ENCODE measurements around the gene DAPK1. TPM values are rescaled to one million over a fixed set of nuclear protein-coding genes. Genes with fewer than 3 reads are reported as not detected.
A peak's percentile ranks its signal among the peaks of the same experiment; 100 is the strongest.

Gene DAPK1
- total and polyA plus RNA-seq, 12 donors = 5.4 to 44.6 (median 21.3) TPM

DNA sequence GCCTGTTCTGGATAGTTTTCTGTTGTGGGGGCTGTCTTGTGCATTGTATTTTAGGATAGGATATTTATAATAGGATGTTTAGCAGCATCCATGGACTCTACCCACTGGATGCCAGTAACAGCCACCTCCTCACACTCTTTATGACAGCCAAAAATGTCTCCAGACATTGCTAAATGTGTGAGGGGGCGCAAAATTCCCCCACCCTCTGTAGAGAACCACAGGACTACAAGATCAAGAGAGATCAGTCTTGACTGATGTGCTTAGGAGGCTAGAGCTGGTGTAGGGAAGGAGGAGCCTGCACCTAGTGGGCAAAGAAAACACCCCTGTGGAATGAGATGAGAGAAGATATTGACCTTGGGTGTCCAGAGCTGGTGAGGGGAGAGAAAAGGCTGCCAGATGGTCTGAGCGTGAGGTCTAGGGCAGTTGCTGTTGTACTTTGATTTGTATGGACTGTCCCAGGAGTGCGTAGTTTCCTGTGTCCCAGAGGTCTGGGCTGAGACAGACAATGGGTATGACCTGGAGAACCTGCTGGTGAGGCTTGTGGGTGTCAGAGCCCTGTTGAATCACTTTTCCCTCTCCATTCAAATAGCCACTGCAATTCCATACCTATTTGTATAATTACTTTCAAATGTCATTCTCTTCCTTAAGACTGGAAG is 16.3 kb downstream of the DAPK1 start:
- Histone ChIP-seq H3K4me1 (replicated peaks in 1 of 2) (peaks cover 4 to 32% of the 10 kb centered on the region in 2 donors), H3K27ac (no peak overlapping the region), H3K36me3 (replicated peaks in 1 of 2) (no peaks in the 10 kb centered on the region), H3K4me3 (no peak overlapping the region), H3K27me3 (no peaks in the 10 kb centered on the region), H3K9me3 (replicated peaks in 1 of 3) (no peaks in the 10 kb centered on the region)
- intact Hi-C loops (cut with DNase I) = no loop called here
- WGBS, 4 donors = 84 to 90% (median 86%) methylated on average over 3 of the region's 3 CpGs
- TF ChIP-seq, protein P1, sequence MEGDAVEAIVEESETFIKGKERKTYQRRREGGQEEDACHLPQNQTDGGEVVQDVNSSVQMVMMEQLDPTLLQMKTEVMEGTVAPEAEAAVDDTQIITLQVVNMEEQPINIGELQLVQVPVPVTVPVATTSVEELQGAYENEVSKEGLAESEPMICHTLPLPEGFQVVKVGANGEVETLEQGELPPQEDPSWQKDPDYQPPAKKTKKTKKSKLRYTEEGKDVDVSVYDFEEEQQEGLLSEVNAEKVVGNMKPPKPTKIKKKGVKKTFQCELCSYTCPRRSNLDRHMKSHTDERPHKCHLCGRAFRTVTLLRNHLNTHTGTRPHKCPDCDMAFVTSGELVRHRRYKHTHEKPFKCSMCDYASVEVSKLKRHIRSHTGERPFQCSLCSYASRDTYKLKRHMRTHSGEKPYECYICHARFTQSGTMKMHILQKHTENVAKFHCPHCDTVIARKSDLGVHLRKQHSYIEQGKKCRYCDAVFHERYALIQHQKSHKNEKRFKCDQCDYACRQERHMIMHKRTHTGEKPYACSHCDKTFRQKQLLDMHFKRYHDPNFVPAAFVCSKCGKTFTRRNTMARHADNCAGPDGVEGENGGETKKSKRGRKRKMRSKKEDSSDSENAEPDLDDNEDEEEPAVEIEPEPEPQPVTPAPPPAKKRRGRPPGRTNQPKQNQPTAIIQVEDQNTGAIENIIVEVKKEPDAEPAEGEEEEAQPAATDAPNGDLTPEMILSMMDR (IDR thresholded peaks at IDR 0.05) = no peak
- no peak for TF ChIP-seq POLR2A (IDR thresholded peaks at IDR 0.05)
- no peak for DNase-seq

DNA sequence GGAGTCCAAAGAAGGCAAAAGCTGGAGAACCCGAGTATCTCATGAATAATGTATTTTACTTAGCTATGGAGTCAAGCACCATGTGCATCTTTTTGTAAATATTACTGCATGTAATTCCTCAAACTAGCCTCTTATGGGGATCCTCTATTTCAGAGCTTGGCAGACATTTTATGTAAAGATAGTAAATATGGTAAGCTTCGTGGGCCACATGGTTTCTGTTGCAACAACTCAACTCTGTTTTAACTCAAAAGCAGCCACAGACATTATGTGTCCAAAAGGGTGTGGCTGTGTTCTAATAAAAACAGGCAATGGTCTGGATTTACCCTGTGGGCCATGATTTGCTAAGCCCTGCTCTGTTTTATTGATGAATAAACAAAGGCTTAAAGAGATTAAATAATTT is 17.3 kb downstream of the DAPK1 start:
- no peaks in the 10 kb centered on the region for H3K9me3 ChIP-seq (replicated peaks in 1 of 3)
- H3K4me1 ChIP-seq (replicated peaks in 1 of 2) = peaks cover 4 to 41% of the 10 kb centered on the region in 2 donors
- no peak overlapping the region for H3K4me3 ChIP-seq
- no peaks in the 10 kb centered on the region for H3K27me3 ChIP-seq
- no peaks in the 10 kb centered on the region for H3K36me3 ChIP-seq (replicated peaks in 1 of 2)
- no peak for TF ChIP-seq POLR2A (IDR thresholded peaks at IDR 0.05)
- TF ChIP-seq, protein P1 (IDR thresholded peaks at IDR 0.05) = no peak
- no peak for DNase-seq
- intact Hi-C loops (cut with DNase I) = no loop called here
- peak overlapping the region in 1 of 5 donors; percentile 54 for H3K27ac ChIP-seq
- 50 to 74% (median 71%) methylated on average over 2 of the region's 2 CpGs for WGBS, 4 donors

DNA sequence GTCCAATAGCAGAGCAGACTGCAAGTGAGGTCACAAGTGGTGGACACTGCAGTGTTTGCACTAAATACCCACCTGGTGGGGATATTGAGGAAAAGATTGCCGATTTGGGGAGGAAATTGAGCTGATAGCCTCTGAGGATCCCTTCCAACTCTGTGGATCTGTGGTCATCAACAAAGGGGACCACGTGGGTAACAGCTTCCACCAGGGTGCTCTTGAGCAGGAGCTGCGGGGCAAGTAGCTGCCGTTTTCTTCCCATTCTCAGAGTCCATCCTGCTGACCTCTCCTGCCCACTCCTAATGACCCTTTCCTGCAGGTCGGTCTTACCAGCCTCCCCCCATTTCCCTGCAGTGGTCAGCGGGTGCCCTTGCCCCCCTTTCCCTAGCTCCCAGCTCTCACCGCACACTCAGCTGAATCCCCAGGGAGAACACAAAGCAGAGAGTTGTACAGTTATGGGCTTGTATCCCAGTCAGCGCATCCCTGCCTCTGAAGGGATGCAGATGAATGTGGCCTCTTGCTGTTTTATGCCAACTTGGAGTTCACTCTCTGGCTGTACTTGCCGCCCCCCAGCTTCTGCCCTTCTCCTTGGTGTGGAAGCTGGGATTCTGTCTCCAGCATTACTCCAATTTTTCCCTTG is 18.0 kb downstream of the DAPK1 start:
- DNase-seq = no peak
- H3K4me1 ChIP-seq (replicated peaks in 1 of 2) = peaks cover 4 to 37% of the 10 kb centered on the region in 2 donors
- no peak for TF ChIP-seq POLR2A (IDR thresholded peaks at IDR 0.05)
- TF ChIP-seq, protein P1 (IDR thresholded peaks at IDR 0.05) = no peak
- H3K4me3 ChIP-seq = no peak overlapping the region
- 81 to 91% (median 88%) methylated on average over 9 of the region's 9 CpGs for WGBS, 4 donors
- H3K36me3 ChIP-seq (replicated peaks in 1 of 2) = no peaks in the 10 kb centered on the region
- H3K27ac ChIP-seq = peak overlapping the region in 3 of 5 donors; percentile 25 to 80 (median 54)
- H3K27me3 ChIP-seq = no peaks in the 10 kb centered on the region
- H3K9me3 ChIP-seq (replicated peaks in 1 of 3) = no peaks in the 10 kb centered on the region
- intact Hi-C loops (cut with DNase I) = no loop called here

DNA sequence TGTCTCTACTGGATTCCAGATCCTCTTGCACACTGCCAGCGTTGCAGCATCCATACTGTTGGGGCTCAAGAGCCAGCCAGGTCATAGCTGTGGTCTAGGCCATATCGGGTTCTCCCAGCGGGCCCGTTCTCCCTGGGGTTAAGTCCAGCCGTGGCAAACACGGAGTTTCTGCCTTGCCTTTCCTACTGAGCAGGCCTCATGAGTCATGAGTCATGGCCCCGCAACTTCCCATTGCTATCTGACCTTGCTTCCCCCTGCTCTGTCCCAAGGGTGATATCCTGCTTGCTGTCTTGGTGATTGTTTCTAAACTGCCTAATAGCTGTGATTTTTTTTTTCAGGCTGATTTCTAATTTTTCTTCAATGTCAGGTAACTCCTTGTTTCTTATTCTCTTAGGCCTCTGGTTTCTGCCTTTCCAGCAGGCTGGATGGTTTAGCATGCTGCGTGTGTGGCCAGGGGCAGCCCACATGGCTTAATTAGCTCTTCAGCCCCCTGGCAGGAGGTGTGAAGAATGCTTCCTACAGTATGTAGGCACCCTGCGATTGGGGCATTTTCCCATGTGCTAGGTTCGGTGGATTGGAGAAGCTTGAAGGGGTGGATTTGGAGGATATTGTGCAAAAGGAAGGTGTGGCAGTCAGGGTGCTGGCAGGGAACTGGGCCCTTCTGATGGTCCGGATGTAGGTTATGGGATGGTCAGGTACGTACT is 18.7 kb downstream of the DAPK1 start:
- TF ChIP-seq POLR2A (IDR thresholded peaks at IDR 0.05) = no peak
- TF ChIP-seq, protein P1 (IDR thresholded peaks at IDR 0.05) = no peak
- intact Hi-C loops (cut with DNase I) = no loop called here
- peak; percentile 51 to 87 (median 79) for DNase-seq
- H3K4me3 ChIP-seq = no peak overlapping the region
- WGBS, 4 donors = 44 to 62% (median 51%) methylated on average over 12 of the region's 12 CpGs
- H3K27ac ChIP-seq = peak overlapping the region in 3 of 5 donors; percentile 40 to 80 (median 54)
- H3K36me3 ChIP-seq (replicated peaks in 1 of 2) = no peaks in the 10 kb centered on the region
- no peaks in the 10 kb centered on the region for H3K9me3 ChIP-seq (replicated peaks in 1 of 3)
- H3K4me1 ChIP-seq (replicated peaks in 1 of 2) = peaks cover 4 to 37% of the 10 kb centered on the region in 2 donors
- H3K27me3 ChIP-seq = no peaks in the 10 kb centered on the region

All from adrenal gland (tissue), 12 donors.